Measurements from ENCODE around the gene TUBGCP5. TPM values are rescaled to one million over a fixed set of nuclear protein-coding genes. Genes with fewer than 3 reads are reported as not detected.

Gene TUBGCP5
- total and polyA plus RNA-seq, 2 of the 4 experiments (the other 2 are of a cell fraction) = 13.0 to 19.4 TPM

- Histone ChIP-seq H3K27ac (ENCODE audit: insufficient read depth, low read length) (no peak overlapping the region), H2AK9ac (replicated peaks; ENCODE audit: low read depth, low read length, poor library complexity) (no peak overlapping the region), H3K9me1 (ENCODE audit: insufficient read depth, low read length) (no peaks in the 10 kb centered on the region), H2AK5ac (ENCODE audit: low read depth, low read length) (no peak overlapping the region), H3K14ac (replicated peaks; ENCODE audit: low read depth, low read length) (no peak overlapping the region), H3K4ac (ENCODE audit: low read depth, low read length) (no peak overlapping the region), H3K79me1 (ENCODE audit: low read depth in 1 of 2, low read length in 2 of 2) (no peaks in the 10 kb centered on the region), H2BK15ac (ENCODE audit: low read depth, low read length) (no peak overlapping the region), H3K18ac (ENCODE audit: low read depth, low read length) (no peak overlapping the region), H2AFZ (replicated peaks; ENCODE audit: low read length, poor library complexity) (no peak overlapping the region), H2BK20ac (ENCODE audit: low read depth, low read length) (no peak overlapping the region), H3K4me1 (ENCODE audit: control insufficient read depth, insufficient read depth, low read length) (no peaks in the 10 kb centered on the region), H3K56ac (ENCODE audit: extremely low read depth, insufficient read depth, low read length) (no peak overlapping the region), H4K91ac (ENCODE audit: insufficient read depth, low read depth, low read length) (no peak overlapping the region), H3K4me2 (ENCODE audit: low read depth, low read length) (no peak overlapping the region), H3K27me3 (ENCODE audit: control insufficient read depth, insufficient read depth, low read length) (no peaks in the 10 kb centered on the region), H3K36me3 (ENCODE audit: control insufficient read depth, insufficient read depth, low read length) (no peaks in the 10 kb centered on the region), H4K5ac (ENCODE audit: low read depth, low read length) (no peak overlapping the region), H4K20me1 (ENCODE audit: insufficient read depth, low read length) (no peaks in the 10 kb centered on the region), H3K4me3 (ENCODE audit: insufficient read depth, low read depth, low read length) (no peak overlapping the region), H2BK5ac (ENCODE audit: low read depth, low read length, poor library complexity, severe bottlenecking) (no peak overlapping the region), H3K23ac (ENCODE audit: low read depth, low read length) (no peak overlapping the region), H2BK120ac (ENCODE audit: low read depth, low read length) (no peak overlapping the region), H3K9ac (ENCODE audit: low read depth, low read length) (no peak overlapping the region), H4K8ac (ENCODE audit: low read depth in 2 of 2, low read length in 2 of 2) (no peak overlapping the region), H3K9me3 (ENCODE audit: control insufficient read depth, insufficient read depth, low read length) (no peaks in the 10 kb centered on the region; the same call in 1 of the 2 replicates)
- ChIA-PET CTCF (no interaction called here), POLR2A (ENCODE audit: unreplicated experiment) (no interaction called here)
- ATAC-seq (ENCODE audit: low read depth) (no peak), DNase-seq (no peak)
- BruUV-seq (replicated peaks) = no TSS peak
- dilution Hi-C loops (cut with HindIII; ENCODE audit: low sequenced_read_pairs, unreplicated experiment) = no loop called here
- in situ Hi-C loops (cut with MboI; ENCODE audit: low sequenced_read_pairs) = no loop called here
- intact Hi-C loops (cut with micrococcal nuclease) = no loop called here
- TF ChIP-seq BHLHE40 (IDR thresholded peaks at IDR 0.05; ENCODE audit: low read depth, low read length) = no peak
- 86% methylated on average over 14 of the region's 23 CpGs; no CpG with 5 or more reads in 1 of the 2 experiments for WGBS, 2 experiments (ENCODE audit: extremely low coverage in 2 of 2, insufficient read length in 1 of 2)
These were observed 26.5 kb upstream of the TUBGCP5 start for GRCh38 chr15:23065836-23066235.

Measured in IMR-90 (cell line).